Measurements from ENCODE around the gene CTTN. TPM values are rescaled to one million over a fixed set of nuclear protein-coding genes. Genes with fewer than 3 reads are reported as not detected.
A peak's percentile ranks its signal among the peaks of the same experiment; 100 is the strongest.

Gene CTTN
- polyA plus RNA-seq, 1 donor from 2014 or later: 0.74 TPM

DNA sequence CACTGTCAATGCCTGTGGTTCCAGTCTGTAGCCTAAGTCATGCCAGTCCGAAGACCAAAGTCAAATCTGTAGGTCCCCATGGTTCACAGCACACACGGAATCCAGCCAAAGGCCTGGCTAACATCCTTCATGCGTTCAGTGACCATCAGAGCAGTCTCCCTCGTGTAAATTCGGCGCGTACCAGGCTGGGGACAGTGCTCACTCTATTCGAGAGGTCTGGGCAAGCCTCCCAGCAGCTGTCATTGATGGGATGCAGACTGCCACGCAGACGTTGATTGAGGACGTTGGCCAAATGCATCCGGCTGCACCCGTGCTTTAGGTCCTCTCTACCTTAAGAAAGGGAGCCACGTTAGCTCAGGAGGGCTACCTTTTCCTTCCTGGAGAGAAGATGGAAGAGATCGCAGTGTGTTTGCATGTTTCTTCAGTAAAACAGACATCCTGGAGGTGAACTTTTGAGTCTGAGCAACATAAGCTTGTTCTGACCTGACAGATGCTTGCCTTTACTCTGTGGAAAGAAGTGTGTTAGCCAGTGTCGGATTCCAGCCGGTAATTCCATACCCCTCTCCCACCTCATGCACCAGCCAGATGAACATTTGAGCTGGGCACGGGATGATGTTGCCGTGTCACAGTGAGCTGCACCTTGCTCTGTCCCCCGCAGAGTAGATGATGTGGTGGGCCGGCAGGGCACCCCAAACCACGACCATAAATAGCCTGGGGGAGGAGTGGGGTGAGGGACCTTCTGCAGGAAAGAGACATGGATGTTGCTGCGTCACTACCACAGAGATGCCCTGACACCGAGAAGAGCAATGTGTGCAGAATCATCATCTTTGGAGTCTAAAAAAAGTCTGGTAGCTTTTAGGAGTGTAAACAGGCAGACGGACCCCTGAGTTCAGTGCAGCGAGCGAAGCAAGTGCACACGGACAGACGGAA, 12.2 kb downstream of the CTTN start:
- no peaks in the 10 kb centered on the region for H3K9me3 Mint-ChIP-seq
- no peak overlapping the region for H3K4me3 Mint-ChIP-seq
- peaks cover 14% of the 10 kb centered on the region for H3K27me3 Mint-ChIP-seq
- H3K36me3 Mint-ChIP-seq: no peaks in the 10 kb centered on the region
- peaks cover 0 to 3% (median 0%) of the 10 kb centered on the region in 3 donors for H3K4me1 Mint-ChIP-seq
- H3K27ac Mint-ChIP-seq: no peak overlapping the region

DNA sequence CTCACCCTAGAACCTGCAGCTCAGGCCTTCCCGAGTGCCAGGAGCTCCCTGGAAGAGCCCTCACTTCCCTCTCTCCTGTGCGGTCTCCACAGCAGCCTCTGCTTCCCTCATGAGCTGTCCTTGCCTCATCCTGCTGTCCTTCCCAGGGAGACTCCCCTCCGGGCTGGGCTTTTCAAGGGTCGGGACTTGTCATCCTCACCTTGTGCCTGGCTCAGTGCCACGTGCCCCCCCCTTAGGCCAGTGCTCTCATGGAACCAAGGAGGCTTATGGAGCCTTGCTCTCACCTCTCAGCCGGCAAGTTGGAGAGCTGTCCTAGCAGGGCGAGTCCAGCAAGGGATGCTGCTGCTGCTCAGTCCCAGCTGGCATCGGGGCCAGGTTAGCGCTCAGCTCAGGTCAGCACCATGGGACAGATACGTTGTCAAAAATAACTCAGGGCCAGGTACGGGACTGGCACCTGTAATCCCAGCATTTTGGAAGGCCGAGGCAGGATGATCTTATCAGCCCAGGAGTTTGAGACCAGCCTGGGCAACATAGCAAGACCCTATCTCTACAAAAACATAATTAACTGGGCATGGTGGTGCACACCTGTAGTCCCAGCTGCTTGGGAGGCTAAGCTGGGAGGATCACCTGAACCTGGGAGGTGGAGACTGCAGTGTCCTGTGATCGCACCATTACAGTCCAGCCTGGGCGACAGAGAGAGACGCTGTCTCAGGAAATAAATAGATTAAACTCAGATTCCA, 13.6 kb downstream of the CTTN start:
- no peak overlapping the region for H3K4me3 Mint-ChIP-seq
- peaks cover 0 to 3% (median 0%) of the 10 kb centered on the region in 3 donors for H3K4me1 Mint-ChIP-seq
- peaks cover 15% of the 10 kb centered on the region for H3K27me3 Mint-ChIP-seq
- no peak overlapping the region for H3K27ac Mint-ChIP-seq
- H3K36me3 Mint-ChIP-seq: no peaks in the 10 kb centered on the region
- no peaks in the 10 kb centered on the region for H3K9me3 Mint-ChIP-seq

DNA sequence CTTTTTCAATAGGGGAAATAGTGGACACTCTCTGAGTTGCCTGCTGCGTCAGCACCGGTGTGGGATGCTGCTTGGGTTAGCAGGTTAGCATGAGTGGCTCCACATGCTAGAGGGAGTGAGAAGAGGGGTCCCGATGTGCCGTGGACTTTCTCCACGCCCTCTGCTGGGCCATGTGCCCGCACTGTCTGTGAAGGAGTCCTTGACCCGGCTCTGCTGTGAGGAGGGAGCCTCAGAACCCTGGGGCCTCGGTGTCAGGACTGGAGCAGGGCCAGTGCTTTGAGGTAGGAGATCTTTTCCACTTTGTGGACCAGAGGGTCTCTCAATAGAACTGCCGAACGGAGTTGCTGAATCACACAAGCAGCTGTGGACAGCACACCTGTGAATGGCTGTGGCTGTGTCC, 14.8 kb downstream of the CTTN start:
- Mint-ChIP-seq H3K27me3 (peaks cover 17% of the 10 kb centered on the region), H3K27ac (no peak overlapping the region)

DNA sequence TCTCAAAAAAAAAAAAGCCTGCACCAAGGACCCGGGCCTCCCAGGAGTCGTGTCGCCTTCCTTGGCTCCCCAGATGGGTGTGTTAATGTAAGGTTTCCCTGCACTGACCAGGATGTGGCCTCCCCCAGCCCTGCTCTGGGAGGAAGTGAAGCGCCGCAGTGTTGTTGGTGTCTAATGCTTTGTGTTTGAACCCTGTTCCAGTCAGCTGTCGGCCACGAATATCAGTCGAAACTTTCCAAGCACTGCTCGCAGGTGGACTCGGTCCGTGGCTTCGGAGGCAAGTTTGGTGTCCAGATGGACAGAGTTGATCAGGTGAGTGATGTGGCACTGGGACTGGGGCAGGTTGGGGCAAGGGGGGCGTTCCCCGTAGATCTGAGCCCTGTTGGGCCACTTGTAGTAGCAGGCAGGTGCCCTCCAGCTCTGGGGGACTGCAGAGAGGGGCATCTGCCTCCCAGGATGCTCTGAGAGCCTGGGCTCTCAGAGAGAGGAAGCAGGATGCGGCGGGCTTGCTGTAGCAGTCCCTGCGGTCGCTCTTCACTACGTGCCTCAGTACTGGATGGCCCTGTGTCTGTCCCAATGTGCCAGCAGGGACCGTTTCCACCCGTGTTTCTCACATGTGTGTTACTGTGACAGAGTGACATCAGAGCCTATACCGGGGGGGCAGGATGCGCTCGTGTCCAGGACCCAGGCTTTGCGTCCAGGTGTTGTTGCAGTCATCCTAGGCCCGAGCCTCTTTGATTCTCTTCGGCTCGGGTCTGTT, 16.2 kb downstream of the CTTN start:
- H3K9me3 Mint-ChIP-seq: no peaks in the 10 kb centered on the region
- H3K4me1 Mint-ChIP-seq: peaks cover 0 to 3% (median 0%) of the 10 kb centered on the region in 3 donors
- H3K4me3 Mint-ChIP-seq: no peak overlapping the region
- H3K27ac Mint-ChIP-seq: no peak overlapping the region
- peaks cover 17% of the 10 kb centered on the region for H3K27me3 Mint-ChIP-seq
- H3K36me3 Mint-ChIP-seq: no peaks in the 10 kb centered on the region

More for the DNA sequence above, 14.8 kb downstream of the CTTN start:
- H3K9me3 Mint-ChIP-seq: no peaks in the 10 kb centered on the region
- peaks cover 0 to 3% (median 0%) of the 10 kb centered on the region in 3 donors for H3K4me1 Mint-ChIP-seq
- H3K4me3 Mint-ChIP-seq: no peak overlapping the region
- no peaks in the 10 kb centered on the region for H3K36me3 Mint-ChIP-seq

DNA sequence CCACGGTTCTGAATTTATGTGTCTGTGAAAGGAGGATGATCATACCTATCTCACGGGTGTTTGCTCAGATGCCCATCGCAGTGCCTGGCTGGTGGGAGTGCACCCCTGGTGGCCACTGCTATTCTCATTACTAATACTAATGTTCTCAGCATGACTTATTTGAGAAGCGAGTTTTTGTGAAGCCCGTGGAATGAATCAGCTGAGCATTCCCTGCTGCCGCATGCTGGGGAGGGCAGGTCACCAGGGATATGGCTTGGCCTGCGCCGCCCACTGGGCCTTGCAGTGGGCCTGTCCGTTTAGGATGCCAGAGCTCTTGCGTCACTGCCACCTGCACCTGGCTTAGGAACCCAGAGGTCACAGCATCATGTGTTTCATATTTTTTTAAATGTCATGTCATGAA, 16.9 kb downstream of the CTTN start:
- Mint-ChIP-seq H3K4me1 (peaks cover 0 to 3% (median 0%) of the 10 kb centered on the region in 3 donors), H3K9me3 (no peaks in the 10 kb centered on the region), H3K27ac (no peak overlapping the region), H3K4me3 (no peak overlapping the region), H3K27me3 (peaks cover 17% of the 10 kb centered on the region), H3K36me3 (no peaks in the 10 kb centered on the region)

DNA sequence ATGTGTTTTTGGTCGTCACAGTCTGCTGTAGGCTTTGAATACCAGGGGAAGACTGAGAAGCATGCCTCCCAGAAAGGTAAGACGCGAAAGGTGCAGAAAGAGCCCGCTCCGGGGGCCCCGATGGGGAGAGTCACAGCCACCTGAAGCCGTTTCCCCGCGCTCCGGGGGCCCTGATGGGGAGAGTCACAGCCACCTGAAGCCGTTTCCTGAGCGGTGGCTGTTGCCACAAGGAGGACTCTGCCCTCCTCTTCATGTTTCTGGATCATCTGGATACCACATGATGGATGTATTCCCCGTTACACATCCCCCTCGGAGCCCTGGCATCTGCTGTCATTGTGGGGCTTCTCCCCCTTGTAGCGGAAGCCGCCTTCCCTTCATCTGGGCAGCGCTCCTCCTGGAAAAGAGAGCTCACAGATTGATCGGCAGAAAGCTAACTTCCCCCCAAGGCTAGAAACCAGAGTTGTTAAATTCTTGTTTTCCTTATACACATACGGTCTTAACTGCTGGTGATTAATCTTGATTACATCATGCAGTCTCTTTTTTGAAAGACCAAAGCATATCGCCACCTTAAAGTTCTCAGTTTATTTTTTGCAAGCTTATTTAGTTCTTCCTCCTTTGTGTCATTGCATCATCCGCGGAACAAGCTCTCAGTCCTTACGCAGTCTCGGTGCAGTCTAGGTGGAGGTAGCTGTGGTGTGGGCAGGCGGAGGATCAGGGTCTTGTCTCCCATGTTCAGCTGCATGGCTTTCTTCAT, 17.5 kb downstream of the CTTN start:
- Mint-ChIP-seq H3K9me3 (no peaks in the 10 kb centered on the region), H3K4me3 (no peak overlapping the region), H3K27ac (no peak overlapping the region), H3K4me1 (peaks cover 0 to 3% (median 0%) of the 10 kb centered on the region in 3 donors), H3K27me3 (peaks cover 19% of the 10 kb centered on the region), H3K36me3 (no peaks in the 10 kb centered on the region)

DNA sequence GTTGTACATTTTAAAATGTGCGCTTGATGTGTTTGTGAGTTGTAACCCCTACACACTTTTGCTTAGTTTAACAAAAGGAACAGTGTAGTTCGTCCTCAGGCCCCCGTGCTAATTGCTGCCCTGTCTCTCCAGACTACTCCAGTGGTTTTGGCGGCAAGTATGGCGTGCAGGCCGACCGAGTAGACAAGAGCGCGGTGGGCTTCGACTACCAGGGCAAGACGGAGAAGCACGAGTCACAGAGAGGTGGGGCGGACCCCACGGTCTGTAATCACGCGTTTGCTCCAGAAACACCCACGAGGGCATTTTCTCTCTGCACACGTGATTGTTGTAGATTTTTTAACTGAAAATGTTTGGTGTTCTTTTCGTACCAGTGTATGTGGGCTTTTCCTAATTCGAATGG, 18.6 kb downstream of the CTTN start:
- Mint-ChIP-seq H3K4me3 (no peak overlapping the region), H3K4me1 (peaks cover 0 to 3% (median 0%) of the 10 kb centered on the region in 3 donors), H3K9me3 (no peaks in the 10 kb centered on the region), H3K36me3 (no peaks in the 10 kb centered on the region), H3K27me3 (peaks cover 19% of the 10 kb centered on the region), H3K27ac (no peak overlapping the region)

DNA sequence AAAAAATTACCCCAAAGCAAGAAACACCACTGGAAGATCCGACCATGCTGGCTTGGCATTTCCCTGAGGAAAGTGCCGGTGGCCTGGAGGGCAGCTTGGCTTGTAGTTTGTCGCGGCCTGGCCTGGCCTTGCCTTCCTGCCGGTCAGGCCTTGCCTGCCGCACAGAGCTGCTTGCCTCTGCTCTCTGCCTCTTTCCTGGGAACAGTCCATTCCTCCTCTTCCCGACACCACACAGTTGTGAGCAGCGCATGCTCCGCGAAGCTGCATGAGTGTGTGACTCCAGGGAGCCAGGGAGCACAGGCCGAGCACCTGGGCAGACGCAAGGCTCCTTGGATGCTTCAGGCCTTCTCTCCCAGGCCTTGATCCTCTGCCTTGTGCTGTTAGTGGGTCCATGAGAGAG, 19.8 kb downstream of the CTTN start:
- peaks cover 0 to 3% (median 0%) of the 10 kb centered on the region in 3 donors for H3K4me1 Mint-ChIP-seq
- H3K4me3 Mint-ChIP-seq: no peak overlapping the region
- no peak overlapping the region for H3K27ac Mint-ChIP-seq
- H3K27me3 Mint-ChIP-seq: peaks cover 20% of the 10 kb centered on the region
- no peaks in the 10 kb centered on the region for H3K9me3 Mint-ChIP-seq
- no peaks in the 10 kb centered on the region for H3K36me3 Mint-ChIP-seq

DNA sequence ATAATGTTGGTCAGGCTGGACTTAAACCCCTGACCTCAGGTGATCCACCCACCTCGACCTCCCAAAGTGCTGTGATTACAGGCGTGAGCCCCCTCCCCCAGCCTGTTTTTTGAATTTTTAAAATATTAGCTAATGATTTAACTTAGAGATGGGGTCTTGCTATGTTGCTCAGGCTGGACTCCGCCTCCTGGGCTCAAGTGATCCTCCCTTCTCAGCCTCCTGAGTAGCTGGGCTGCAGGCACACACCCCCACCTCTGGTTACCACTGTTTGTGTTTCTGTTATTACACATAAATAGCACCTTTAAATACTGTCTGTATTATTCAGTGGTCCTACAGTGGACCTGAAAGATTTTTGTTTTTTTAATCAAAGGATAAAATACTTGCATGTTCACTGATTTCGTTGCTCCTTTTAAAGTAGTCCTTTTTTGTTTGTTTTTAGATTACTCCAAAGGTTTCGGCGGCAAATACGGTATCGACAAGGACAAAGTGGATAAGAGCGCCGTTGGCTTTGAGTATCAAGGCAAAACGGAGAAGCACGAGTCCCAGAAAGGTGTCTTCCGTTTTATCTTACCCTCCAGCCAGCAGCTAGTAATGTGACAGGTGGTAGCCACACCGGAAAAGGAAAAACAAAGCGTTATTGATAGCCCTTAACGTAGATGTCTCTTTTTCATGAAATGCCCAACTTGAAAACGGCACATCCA, 21.1 kb downstream of the CTTN start:
- Mint-ChIP-seq H3K4me1 (peaks cover 0 to 3% (median 0%) of the 10 kb centered on the region in 3 donors), H3K9me3 (no peaks in the 10 kb centered on the region), H3K27ac (no peak overlapping the region), H3K4me3 (no peak overlapping the region), H3K36me3 (no peaks in the 10 kb centered on the region), H3K27me3 (peaks cover 26% of the 10 kb centered on the region)

DNA sequence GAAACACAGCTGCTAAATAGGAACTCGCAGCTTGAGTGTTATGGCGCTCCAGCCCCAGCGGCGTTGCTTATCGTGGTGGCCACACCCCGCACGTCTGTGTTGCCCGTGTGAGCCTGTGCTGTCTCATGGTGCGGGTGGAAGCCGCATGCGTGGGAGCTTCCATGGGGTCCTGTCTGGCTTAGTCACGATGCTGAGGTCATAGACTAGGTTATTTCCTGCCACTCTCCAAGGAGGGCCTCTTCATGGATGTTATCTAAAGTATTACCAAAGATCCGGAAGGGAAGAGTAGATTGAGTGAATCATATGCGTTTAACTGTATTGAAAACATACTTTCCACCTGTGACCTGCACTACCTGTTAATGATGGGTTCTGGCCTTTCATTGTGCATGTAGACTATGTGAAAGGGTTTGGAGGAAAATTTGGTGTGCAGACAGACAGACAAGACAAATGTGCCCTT, 21.7 kb downstream of the CTTN start:
- Mint-ChIP-seq H3K4me1 (peaks cover 0 to 3% (median 2%) of the 10 kb centered on the region in 3 donors), H3K36me3 (no peaks in the 10 kb centered on the region), H3K27me3 (peaks cover 28% of the 10 kb centered on the region), H3K9me3 (peaks cover 0 to 2% (median 0%) of the 10 kb centered on the region in 3 donors), H3K27ac (no peak overlapping the region), H3K4me3 (peak overlapping the region in 1 of 4 donors; percentile 30)

DNA sequence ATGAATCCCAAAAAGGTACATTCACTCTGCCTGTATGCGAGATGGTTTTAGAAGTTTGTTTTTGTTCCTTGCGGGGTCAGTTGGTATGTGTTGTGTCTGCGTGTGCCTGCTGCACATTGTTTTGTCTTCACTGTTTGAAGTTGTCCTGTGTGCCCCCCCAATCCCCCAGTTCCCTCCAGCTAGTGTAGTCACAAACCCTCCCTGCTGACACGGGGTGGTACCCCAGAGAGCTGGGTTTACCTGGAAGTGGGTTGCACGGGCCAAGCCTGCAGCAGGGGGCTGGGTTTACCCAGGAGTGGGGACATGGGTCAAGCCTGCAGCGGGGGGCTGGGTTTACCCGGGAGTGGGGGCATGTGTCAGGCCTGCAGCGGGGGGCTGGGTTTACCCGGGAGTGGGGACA, 22.2 kb downstream of the CTTN start:
- H3K9me3 Mint-ChIP-seq: peaks cover 0 to 2% (median 0%) of the 10 kb centered on the region in 3 donors
- peaks cover 0 to 2% (median 0%) of the 10 kb centered on the region in 3 donors for H3K4me1 Mint-ChIP-seq
- H3K4me3 Mint-ChIP-seq: peak overlapping the region in 1 of 4 donors; percentile 30
- no peaks in the 10 kb centered on the region for H3K36me3 Mint-ChIP-seq
- no peak overlapping the region for H3K27ac Mint-ChIP-seq
- H3K27me3 Mint-ChIP-seq: peaks cover 27% of the 10 kb centered on the region

DNA sequence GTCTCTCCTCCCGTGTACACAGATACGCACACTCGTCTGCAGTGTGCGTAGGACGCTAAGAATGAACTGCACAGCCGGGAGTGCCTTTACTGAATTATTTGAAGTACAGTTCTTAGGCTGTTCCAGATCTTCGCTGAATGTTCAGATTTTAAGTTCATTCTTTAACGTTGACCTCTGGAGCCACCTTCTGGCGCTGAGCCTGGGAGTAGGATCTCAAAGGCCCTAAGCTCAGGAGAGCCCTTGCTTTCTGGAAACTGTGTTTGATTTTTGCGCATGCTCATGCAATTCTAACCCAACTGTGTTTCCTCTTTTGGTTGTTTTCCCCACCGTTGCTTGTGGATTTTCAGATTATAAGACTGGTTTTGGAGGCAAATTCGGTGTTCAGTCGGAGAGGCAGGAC, 22.8 kb downstream of the CTTN start:
- Mint-ChIP-seq H3K4me1 (peaks cover 0 to 2% (median 0%) of the 10 kb centered on the region in 3 donors), H3K27ac (no peak overlapping the region), H3K9me3 (peaks cover 0 to 2% (median 0%) of the 10 kb centered on the region in 3 donors), H3K4me3 (no peak overlapping the region), H3K36me3 (no peaks in the 10 kb centered on the region), H3K27me3 (peaks cover 31% of the 10 kb centered on the region)

DNA sequence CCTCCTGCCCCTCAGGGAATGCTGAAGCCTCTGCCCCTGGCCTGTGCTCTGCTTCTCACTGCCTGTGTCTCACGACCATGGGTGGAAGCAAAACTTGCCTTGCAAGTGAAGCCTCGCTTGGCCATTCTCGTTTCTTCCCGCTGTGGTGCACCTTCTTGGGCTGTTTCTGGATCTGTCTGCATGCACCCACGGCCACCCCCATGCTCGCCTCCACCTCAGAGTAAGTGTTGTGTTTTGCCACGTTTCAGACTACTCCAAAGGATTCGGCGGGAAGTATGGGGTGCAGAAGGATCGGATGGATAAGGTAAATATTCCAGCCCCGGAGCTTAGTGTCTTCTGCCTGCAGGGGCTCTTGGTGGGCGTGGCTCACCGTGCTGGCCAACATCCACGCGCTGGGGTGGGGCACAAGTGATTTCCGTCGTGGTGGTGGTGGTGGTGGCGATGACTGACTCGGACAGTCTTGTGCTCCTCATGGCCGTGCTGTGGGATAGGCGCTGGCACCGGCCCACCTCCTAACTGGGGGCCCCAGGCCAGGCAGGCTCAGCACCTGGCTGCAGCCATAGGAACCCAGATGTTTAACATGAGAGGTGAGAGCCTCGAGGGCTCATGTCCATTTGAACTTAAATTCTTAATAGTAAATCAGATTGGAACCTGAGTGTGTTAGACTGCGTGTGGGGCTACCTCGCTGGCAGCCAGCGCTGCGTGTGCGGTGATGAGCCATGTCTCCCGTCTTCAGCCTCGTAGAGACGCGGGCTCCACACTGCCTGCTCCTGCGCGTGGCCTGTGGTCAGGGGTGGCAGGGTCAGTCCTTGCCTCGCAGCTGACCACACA, 24.6 kb downstream of the CTTN start:
- Mint-ChIP-seq H3K36me3 (no peaks in the 10 kb centered on the region), H3K27me3 (peaks cover 31% of the 10 kb centered on the region), H3K9me3 (peaks cover 0 to 2% (median 0%) of the 10 kb centered on the region in 3 donors), H3K4me1 (peaks cover 0 to 2% (median 0%) of the 10 kb centered on the region in 3 donors), H3K4me3 (no peak overlapping the region), H3K27ac (no peak overlapping the region)
